ENCODE results near the gene PDE6A. TPM values are rescaled to one million over a fixed set of nuclear protein-coding genes. Genes with fewer than 3 reads are reported as not detected.

PDE6A gene
- total and polyA plus RNA-seq, 2 of the 8 experiments (the other 6 are each of a cell fraction or from before 2014, with no cell fraction given): not detected

DNA sequence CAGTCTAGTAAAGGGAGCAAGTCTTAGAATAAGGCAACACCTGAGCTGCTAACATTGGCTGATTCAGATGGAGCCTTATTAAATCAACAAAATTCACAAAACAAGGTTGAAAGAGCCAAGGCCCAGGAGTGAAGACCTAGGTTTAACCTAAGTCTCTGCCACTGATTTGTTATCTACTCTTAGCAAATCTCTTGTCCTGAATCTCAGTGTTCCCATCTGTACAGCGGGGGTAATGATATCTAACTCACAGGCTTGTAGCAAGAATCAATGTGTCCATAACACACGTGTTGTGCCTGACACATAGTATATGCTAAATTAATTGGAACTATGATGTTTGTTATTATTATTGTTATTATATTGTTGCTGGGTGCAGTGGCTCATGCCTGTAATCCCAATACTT is 61.0 kb downstream of the PDE6A start:
- H3K14ac ChIP-seq (ENCODE audit: insufficient read length): no peak overlapping the region
- 83% methylated on average over 2 of the region's 2 CpGs; no CpG with 5 or more reads in 1 of the 2 experiments for WGBS, 2 experiments (ENCODE audit: extremely low coverage in 1 of 2, insufficient coverage in 1 of 2, insufficient read length in 1 of 2, insufficient replicate concordance in 2 of 2, low coverage in 1 of 2, low lambda C conversion rate in 2 of 2, missing lambda C conversion rate in 1 of 2)
- H4K20me1 ChIP-seq (replicated peaks in 1 of 2; ENCODE audit: control insufficient read depth in 1 of 2, insufficient read depth in 2 of 2, low read length in 2 of 2): no peaks in the 10 kb centered on the region
- H3K4me1 ChIP-seq (replicated peaks in 1 of 4; ENCODE audit: control insufficient read depth in 3 of 4, insufficient read depth in 4 of 4, low read length in 3 of 4): no peaks in the 10 kb centered on the region
- H2BK5ac ChIP-seq (ENCODE audit: low read depth, low read length): no peak overlapping the region
- no peak overlapping the region for H4K91ac ChIP-seq (replicated peaks; ENCODE audit: insufficient read length, low read length)
- H2BK12ac ChIP-seq (ENCODE audit: low read depth, low read length): 0 out of 2 replicates have a peak overlapping the region, but pooled peaks have one; percentile 17
- no peak overlapping the region for H2BK20ac ChIP-seq (ENCODE audit: low read length)
- ChIA-PET CTCF (ENCODE audit: partially characterized antibody) (no interaction called here), POLR2A (ENCODE audit: partially characterized antibody) (no interaction called here)
- no peak overlapping the region for H4K5ac ChIP-seq (ENCODE audit: insufficient read length, low read depth, low read length)
- H3K18ac ChIP-seq (ENCODE audit: extremely low read depth, low read length): no peak overlapping the region
- no peaks in the 10 kb centered on the region for H3K23me2 ChIP-seq (ENCODE audit: low read depth, low read length)
- H3K4me3 ChIP-seq (ENCODE audit: extremely low read depth in 1 of 4, insufficient read depth in 2 of 4, low read depth in 3 of 4, low read length in 4 of 4): no peak overlapping the region
- H2AK5ac ChIP-seq (ENCODE audit: low read depth, low read length): no peak overlapping the region
- H3K23ac ChIP-seq (ENCODE audit: insufficient read length): no peak overlapping the region
- FAIRE-seq (no peak), DNase-seq (ENCODE audit: low read depth in 1 of 2, low spot score in 2 of 2) (no peak)
- no peak overlapping the region for H2BK15ac ChIP-seq (ENCODE audit: low read length)
- no peaks in the 10 kb centered on the region for H3K79me1 ChIP-seq (ENCODE audit: low read depth, low read length)
- H4K8ac ChIP-seq (ENCODE audit: extremely low read depth, insufficient read depth, low read length): no peak overlapping the region
- no peak overlapping the region for H2BK120ac ChIP-seq (replicated peaks; ENCODE audit: low read depth, low read length)
- H3K9ac ChIP-seq (replicated peaks in 1 of 4; ENCODE audit: extremely low read depth in 1 of 4, low read depth in 3 of 4, low read length in 3 of 4): no peak overlapping the region
- 0 out of 2 replicates have a peak overlapping the region, but pooled peaks have one; percentile 15 for H2AFZ ChIP-seq (ENCODE audit: low read length)
- H3K79me2 ChIP-seq (ENCODE audit: control insufficient read depth in 1 of 2, insufficient read depth in 2 of 2, low read length in 2 of 2): no peaks in the 10 kb centered on the region
- H3K4ac ChIP-seq (replicated peaks; ENCODE audit: insufficient read length, low read depth, low read length): no peak overlapping the region
- H3K27ac ChIP-seq (ENCODE audit: low read depth, low read length): no peak overlapping the region
- no peak overlapping the region for H3K4me2 ChIP-seq (ENCODE audit: insufficient read depth in 1 of 2, low read depth in 2 of 2, low read length in 2 of 2)
- H3K36me3 ChIP-seq (ENCODE audit: control insufficient read depth in 2 of 4, insufficient read depth in 4 of 4, low read length in 3 of 4): no peaks in the 10 kb centered on the region
- H3K9me3 ChIP-seq (ENCODE audit: insufficient read depth in 2 of 2, low read depth in 1 of 2, low read length in 1 of 2): no peaks in the 10 kb centered on the region
- H3K56ac ChIP-seq (replicated peaks; ENCODE audit: insufficient read length, low read depth, low read length): no peak overlapping the region
- H3K27me3 ChIP-seq (replicated peaks in 1 of 4; ENCODE audit: control insufficient read depth in 3 of 4, extremely low read depth in 1 of 4, insufficient read depth in 3 of 4, low read length in 3 of 4): no peaks in the 10 kb centered on the region
- TF ChIP-seq MAFK (IDR thresholded peaks at IDR 0.05; ENCODE audit: low read depth, low read length): no peak
- TF ChIP-seq NANOG (IDR thresholded peaks at IDR 0.05; ENCODE audit: insufficient read depth, low read depth, low read length, poor library complexity, severe bottlenecking): no peak
- TF ChIP-seq, protein P1, sequence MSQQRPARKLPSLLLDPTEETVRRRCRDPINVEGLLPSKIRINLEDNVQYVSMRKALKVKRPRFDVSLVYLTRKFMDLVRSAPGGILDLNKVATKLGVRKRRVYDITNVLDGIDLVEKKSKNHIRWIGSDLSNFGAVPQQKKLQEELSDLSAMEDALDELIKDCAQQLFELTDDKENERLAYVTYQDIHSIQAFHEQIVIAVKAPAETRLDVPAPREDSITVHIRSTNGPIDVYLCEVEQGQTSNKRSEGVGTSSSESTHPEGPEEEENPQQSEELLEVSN (IDR thresholded peaks at IDR 0.05): no peak
- TF ChIP-seq TCF12 (IDR thresholded peaks at IDR 0.05; ENCODE audit: low read depth, low read length): no peak
- no peak for TF ChIP-seq ZNF274 (IDR thresholded peaks at IDR 0.05; ENCODE audit: borderline replicate concordance, extremely low read depth, low read length)
- TF ChIP-seq RAD21 (IDR thresholded peaks at IDR 0.05 in 1 of 2, conservative IDR thresholded peaks at IDR 0.05 in 1 of 2; ENCODE audit: low read depth in 2 of 2, low read length in 2 of 2): no peak
- no peak for TF ChIP-seq HDAC2 (IDR thresholded peaks at IDR 0.05; ENCODE audit: borderline replicate concordance in 1 of 2, low read depth in 2 of 2, low read length in 2 of 2)
- no peak for TF ChIP-seq KDM4A (IDR thresholded peaks at IDR 0.05; ENCODE audit: low read depth, low read length, severe bottlenecking)
- TF ChIP-seq SIX5 (IDR thresholded peaks at IDR 0.05; ENCODE audit: low read depth, low read length): no peak
- TF ChIP-seq TBP (IDR thresholded peaks at IDR 0.05; ENCODE audit: low read depth, low read length): no peak
- no peak for TF ChIP-seq ATF2 (IDR thresholded peaks at IDR 0.05; ENCODE audit: low read length)
